Measurements from ENCODE around the gene RPN1. TPM values are rescaled to one million over a fixed set of nuclear protein-coding genes. Genes with fewer than 3 reads are reported as not detected.

RPN1 gene
- total and polyA plus RNA-seq, 11 donors = 55.4 to 290 (median 119) TPM

DNA sequence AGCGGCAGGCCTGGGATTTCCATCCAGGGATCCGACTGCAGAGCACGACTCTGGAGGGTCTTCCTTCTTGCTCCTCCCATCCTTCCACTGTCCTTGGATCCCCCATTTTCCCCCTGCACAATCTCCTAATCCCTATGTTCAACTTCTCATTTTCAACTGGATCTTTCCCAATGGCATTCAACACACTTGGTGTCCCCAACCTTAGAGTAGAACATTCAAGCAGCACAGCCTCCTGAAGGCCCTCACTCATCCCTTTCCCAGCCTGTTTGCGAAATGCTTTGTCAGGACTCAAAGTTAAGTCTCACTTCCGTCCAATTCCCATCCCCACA lies 32.3 kb downstream of the RPN1 start:
- Histone ChIP-seq H3K27ac (peak overlapping the region in 11 of 12 donors; percentile 76 to 93 (median 90)), H3K9me3 (no peaks in the 10 kb centered on the region), H3K27me3 (no peaks in the 10 kb centered on the region), H3K36me3 (peaks cover 0 to 47% (median 42%) of the 10 kb centered on the region in 9 donors), H3K4me3 (peak overlapping the region; percentile 79 to 96 (median 87)), H3K4me1 (peaks cover 6 to 42% (median 19%) of the 10 kb centered on the region in 12 donors)
- DNase-seq = no peak
- intact Hi-C loops (cut with DNase I) = loop anchor here in 7 of 10 donors (5.0 to 10.0 kb wide), 7 partner anchors 34 to 299 kb away; partner anchors contain the start of gene RPN1 (in 1 of the 7)
- ATAC-seq = no peak
- WGBS, 4 donors = 29 to 39% (median 34%) methylated on average over 5 of the region's 5 CpGs
- TF ChIP-seq, protein P1, sequence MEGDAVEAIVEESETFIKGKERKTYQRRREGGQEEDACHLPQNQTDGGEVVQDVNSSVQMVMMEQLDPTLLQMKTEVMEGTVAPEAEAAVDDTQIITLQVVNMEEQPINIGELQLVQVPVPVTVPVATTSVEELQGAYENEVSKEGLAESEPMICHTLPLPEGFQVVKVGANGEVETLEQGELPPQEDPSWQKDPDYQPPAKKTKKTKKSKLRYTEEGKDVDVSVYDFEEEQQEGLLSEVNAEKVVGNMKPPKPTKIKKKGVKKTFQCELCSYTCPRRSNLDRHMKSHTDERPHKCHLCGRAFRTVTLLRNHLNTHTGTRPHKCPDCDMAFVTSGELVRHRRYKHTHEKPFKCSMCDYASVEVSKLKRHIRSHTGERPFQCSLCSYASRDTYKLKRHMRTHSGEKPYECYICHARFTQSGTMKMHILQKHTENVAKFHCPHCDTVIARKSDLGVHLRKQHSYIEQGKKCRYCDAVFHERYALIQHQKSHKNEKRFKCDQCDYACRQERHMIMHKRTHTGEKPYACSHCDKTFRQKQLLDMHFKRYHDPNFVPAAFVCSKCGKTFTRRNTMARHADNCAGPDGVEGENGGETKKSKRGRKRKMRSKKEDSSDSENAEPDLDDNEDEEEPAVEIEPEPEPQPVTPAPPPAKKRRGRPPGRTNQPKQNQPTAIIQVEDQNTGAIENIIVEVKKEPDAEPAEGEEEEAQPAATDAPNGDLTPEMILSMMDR (IDR thresholded peaks at IDR 0.05) = no peak
- no peak for TF ChIP-seq POLR2A (IDR thresholded peaks at IDR 0.05)

DNA sequence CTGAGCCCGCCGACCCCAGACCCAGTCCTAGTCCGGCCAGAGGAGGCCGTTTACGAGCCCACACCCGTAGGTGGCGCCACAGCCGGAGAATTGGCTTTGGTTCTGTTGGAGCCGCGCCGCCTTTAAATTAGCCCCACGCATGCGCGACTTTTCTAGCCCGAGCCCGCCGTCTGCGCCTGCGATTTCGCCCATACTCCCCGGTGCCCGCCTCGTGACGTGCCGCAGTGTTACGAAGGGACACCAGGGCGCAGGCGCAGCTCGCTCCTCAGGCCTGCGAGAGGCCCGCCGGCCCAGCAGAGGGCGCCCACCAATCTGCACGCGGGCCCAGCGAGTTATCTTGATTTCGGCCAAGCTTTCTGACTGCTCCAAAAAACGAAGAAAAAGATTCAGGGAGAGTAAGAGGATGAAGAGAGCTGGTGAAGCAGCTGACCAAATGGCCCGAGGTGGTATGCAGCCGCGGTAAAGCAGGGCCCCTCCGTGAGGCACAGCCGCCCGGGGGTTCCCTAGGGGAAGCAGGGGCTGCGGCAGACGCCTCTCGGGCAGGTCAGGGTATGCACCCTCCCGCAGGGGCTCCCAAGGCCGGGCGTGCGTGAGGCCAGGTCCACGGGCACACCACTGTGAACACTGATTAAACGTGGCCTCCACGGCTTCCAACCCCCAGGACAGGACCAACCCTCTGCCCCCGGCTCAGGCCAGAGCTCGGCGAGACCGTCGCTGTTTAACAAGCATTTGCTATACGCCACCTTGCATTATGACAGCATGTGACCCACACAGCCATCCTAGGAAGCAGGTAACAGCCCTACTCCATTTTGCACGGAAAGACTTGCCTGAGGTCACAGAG lies 32.8 kb downstream of the RPN1 start:
- DNase-seq (peak; percentile 97 to 99 (median 98)), ATAC-seq (peak; percentile 95 to 98 (median 96))
- intact Hi-C loops (cut with DNase I) = loop anchor here in 9 of 10 donors (1.0 to 10.0 kb wide), 9 partner anchors 35 to 300 kb away; partner anchors contain the start of gene RPN1 (in 1 of the 9)
- peak overlapping the region; percentile 76 to 93 (median 88) for H3K27ac ChIP-seq
- H3K4me1 ChIP-seq = peaks cover 6 to 37% (median 17%) of the 10 kb centered on the region in 12 donors
- TF ChIP-seq, protein P1 (IDR thresholded peaks at IDR 0.05) = peak; percentile 91 to 99 (median 94)
- peak in 1 of 2 donors; percentile 56 for TF ChIP-seq POLR2A (IDR thresholded peaks at IDR 0.05)
- peak overlapping the region; percentile 79 to 96 (median 87) for H3K4me3 ChIP-seq
- WGBS, 4 donors = 0 to 1% (median 0%) methylated on average over 50 to 61 of the region's 61 CpGs
- peaks cover 0 to 41% (median 36%) of the 10 kb centered on the region in 9 donors for H3K36me3 ChIP-seq
- no peaks in the 10 kb centered on the region for H3K27me3 ChIP-seq
- H3K9me3 ChIP-seq = no peaks in the 10 kb centered on the region

DNA sequence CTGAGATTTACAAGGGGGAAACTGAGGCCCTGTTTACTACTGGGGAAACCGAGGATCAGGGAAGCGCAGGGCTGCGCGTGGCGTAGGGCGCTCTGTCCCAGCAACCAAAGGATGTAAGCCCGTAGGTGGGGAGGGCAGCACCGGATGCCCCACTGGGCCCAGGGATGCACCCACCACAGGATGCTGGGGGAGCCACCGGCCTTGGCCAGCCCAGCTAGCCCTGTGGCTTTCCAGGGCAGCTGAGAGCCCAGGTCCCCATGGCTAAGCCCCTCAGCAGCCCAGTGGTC lies 33.4 kb downstream of the RPN1 start:
- 46 to 62% (median 61%) methylated on average over 9 of the region's 9 CpGs; no CpG with 5 or more reads in 1 of the 4 donors for WGBS, 4 donors

More for the DNA sequence above, 33.4 kb downstream of the RPN1 start:
- ATAC-seq (no peak), DNase-seq (no peak)
- Histone ChIP-seq H3K4me3 (peak overlapping the region; percentile 79 to 96 (median 87)), H3K27ac (peak overlapping the region; percentile 51 to 93 (median 88)), H3K27me3 (no peaks in the 10 kb centered on the region), H3K36me3 (peaks cover 0 to 36% (median 31%) of the 10 kb centered on the region in 9 donors), H3K9me3 (no peaks in the 10 kb centered on the region), H3K4me1 (peaks cover 6 to 37% (median 17%) of the 10 kb centered on the region in 12 donors)
- no peak for TF ChIP-seq POLR2A (IDR thresholded peaks at IDR 0.05)
- TF ChIP-seq, protein P1 (IDR thresholded peaks at IDR 0.05) = no peak
- intact Hi-C loops (cut with DNase I) = loop anchor here in 9 of 10 donors (1.0 to 10.0 kb wide), 9 partner anchors 35 to 300 kb away; partner anchors contain the start of gene RPN1 (in 1 of the 9)

Data from heart left ventricle (tissue), 16 donors.